NT2/D1 (cell line): ENCODE data around the gene CD46.

Source experiments
- DNase-seq: peaks from one replicate; pipeline ENCODE4 v3.0.0-alpha.2; 2011; ENCODE audit warnings: low read depth, low spot score
- H3K27me3 ChIP-seq: 2 replicates; pipeline ENCODE4 v1.6.0; 2011; ENCODE audit warnings: mild to moderate bottlenecking; ENCODE audit not compliant: insufficient read length, insufficient read depth
- H3K36me3 ChIP-seq: 2 replicates; pipeline ENCODE4 v1.6.1; 2011; ENCODE audit warnings: mild to moderate bottlenecking, low read length, mixed read lengths; ENCODE audit not compliant: insufficient read depth, insufficient read length
- H3K4me1 ChIP-seq: 2 replicates; pipeline ENCODE4 v1.5.1; 2011; ENCODE audit not compliant: insufficient read depth, insufficient read length
- H3K4me3 ChIP-seq: 2 replicates; pipeline ENCODE4 v1.5.1; 2011; ENCODE audit warnings: low read depth; ENCODE audit not compliant: insufficient read length
- H3K9ac ChIP-seq: 2 replicates; pipeline ENCODE4 v1.6.0; 2011; ENCODE audit warnings: low read depth; ENCODE audit not compliant: insufficient read length
- H3K9me3 ChIP-seq: 2 replicates; pipeline ENCODE4 v1.5.1; 2011; ENCODE audit warnings: mild to moderate bottlenecking, low read length; ENCODE audit not compliant: insufficient read depth
- SUZ12 ChIP-seq: IDR thresholded peaks from 2 replicates; pipeline ENCODE4 v1.6.1; 2011; ENCODE audit not compliant: insufficient read length, insufficient read depth; ENCODE audit errors: extremely low read depth
- YY1 ChIP-seq: IDR thresholded peaks from 2 replicates; pipeline ENCODE4 v1.6.1; 2011; ENCODE audit not compliant: insufficient read length, insufficient read depth
- ZNF274 ChIP-seq: IDR thresholded peaks from 2 replicates; pipeline ENCODE4 v1.6.1; 2011; ENCODE audit warnings: mild to moderate bottlenecking, low read depth, low read length

The CD46 gene

GRCh38 chr1:207821464-207822045 lies 69.7 kb downstream of the CD46 start:
- H3K9ac ChIP-seq, result no peak overlapping the region
- DNase-seq, result no peak
- H3K27me3 ChIP-seq, result no peaks in the 10 kb centered on the region
- peaks cover 11% of the 10 kb centered on the region for H3K4me1 ChIP-seq
- H3K9me3 ChIP-seq, result no peaks in the 10 kb centered on the region
- H3K36me3 ChIP-seq, result no peaks in the 10 kb centered on the region
- no peak overlapping the region for H3K4me3 ChIP-seq
- no peak for TF ChIP-seq YY1
- TF ChIP-seq SUZ12, result no peak
- no peak for TF ChIP-seq ZNF274

- TF ChIP-seq YY1 (no peak), ZNF274 (no peak), SUZ12 (no peak)
- DNase-seq, result no peak
- H3K9ac ChIP-seq, result no peak overlapping the region
- H3K36me3 ChIP-seq, result no peaks in the 10 kb centered on the region
- peaks cover 11% of the 10 kb centered on the region for H3K4me1 ChIP-seq
- no peaks in the 10 kb centered on the region for H3K9me3 ChIP-seq
- no peaks in the 10 kb centered on the region for H3K27me3 ChIP-seq
- no peak overlapping the region for H3K4me3 ChIP-seq
Measured at GRCh38 chr1:207822124-207822601, 70.3 kb downstream of the CD46 start.

GRCh38 chr1:207822602-207823451 lies 71.0 kb downstream of the CD46 start:
- Histone ChIP-seq H3K27me3 (no peaks in the 10 kb centered on the region), H3K4me3 (no peak overlapping the region), H3K9ac (no peak overlapping the region), H3K4me1 (peaks cover 11% of the 10 kb centered on the region), H3K9me3 (no peaks in the 10 kb centered on the region), H3K36me3 (no peaks in the 10 kb centered on the region)
- TF ChIP-seq ZNF274 (no peak), SUZ12 (no peak), YY1 (no peak)
- DNase-seq, result no peak

- no peaks in the 10 kb centered on the region for H3K27me3 ChIP-seq
- H3K9me3 ChIP-seq, result no peaks in the 10 kb centered on the region
- no peak overlapping the region for H3K4me3 ChIP-seq
- TF ChIP-seq YY1 (no peak), SUZ12 (no peak), ZNF274 (no peak)
- H3K36me3 ChIP-seq, result no peaks in the 10 kb centered on the region
- peaks cover 11% of the 10 kb centered on the region for H3K4me1 ChIP-seq
- DNase-seq, result no peak
- H3K9ac ChIP-seq, result no peak overlapping the region
Measured at GRCh38 chr1:207823531-207823879, 71.7 kb downstream of the CD46 start.

GRCh38 chr1:207823880-207824566 lies 72.2 kb downstream of the CD46 start:
- Histone ChIP-seq H3K27me3 (no peaks in the 10 kb centered on the region), H3K4me1 (peaks cover 11% of the 10 kb centered on the region), H3K36me3 (no peaks in the 10 kb centered on the region), H3K9me3 (no peaks in the 10 kb centered on the region), H3K4me3 (no peak overlapping the region), H3K9ac (no peak overlapping the region)
- TF ChIP-seq ZNF274 (no peak), SUZ12 (no peak), YY1 (no peak)
- DNase-seq, result peak; percentile 55

- Histone ChIP-seq H3K36me3 (no peaks in the 10 kb centered on the region), H3K9me3 (no peaks in the 10 kb centered on the region), H3K9ac (no peak overlapping the region), H3K4me3 (no peak overlapping the region), H3K27me3 (no peaks in the 10 kb centered on the region), H3K4me1 (peaks cover 7% of the 10 kb centered on the region)
- no peak for DNase-seq
- no peak for TF ChIP-seq ZNF274
- TF ChIP-seq SUZ12, result no peak
- TF ChIP-seq YY1, result no peak
Measured at GRCh38 chr1:207824691-207825408, 73.0 kb downstream of the CD46 start.

GRCh38 chr1:207825409-207825695 lies 73.5 kb downstream of the CD46 start:
- Histone ChIP-seq H3K9ac (no peak overlapping the region), H3K27me3 (no peaks in the 10 kb centered on the region), H3K36me3 (no peaks in the 10 kb centered on the region), H3K4me3 (no peak overlapping the region), H3K4me1 (peaks cover 7% of the 10 kb centered on the region), H3K9me3 (no peaks in the 10 kb centered on the region)
- TF ChIP-seq SUZ12 (no peak), YY1 (no peak), ZNF274 (no peak)
- no peak for DNase-seq
